ENCODE data around the gene CLSTN1. TPM values are rescaled to one million over a fixed set of nuclear protein-coding genes. Genes with fewer than 3 reads are reported as not detected.

The CLSTN1 gene
- total RNA-seq, 3 donors from 2014 or later: 166 to 275 (median 224) TPM

GRCh38 chr1:9759939-9760338 lies 63.8 kb downstream of the CLSTN1 start:
- intact Hi-C loops (cut with DNase I, micrococcal nuclease): no loop called here
- no peaks in the 10 kb centered on the region for H3K36me3 ChIP-seq (ENCODE audit: low read depth)
- DNase-seq (no peak), ATAC-seq (no peak)
- H3K9me3 ChIP-seq: no peaks in the 10 kb centered on the region
- H3K4me3 ChIP-seq: no peak overlapping the region
- TF ChIP-seq CTCF (IDR thresholded peaks at IDR 0.05): no peak
- no peaks in the 10 kb centered on the region for H3K4me1 ChIP-seq (ENCODE audit: low read depth)

- no peaks in the 10 kb centered on the region for H3K36me3 ChIP-seq (ENCODE audit: low read depth)
- H3K9me3 ChIP-seq: no peaks in the 10 kb centered on the region
- H3K4me1 ChIP-seq (ENCODE audit: low read depth): no peaks in the 10 kb centered on the region
- no peak overlapping the region for H3K4me3 ChIP-seq
- intact Hi-C loops (cut with DNase I, micrococcal nuclease): no loop called here
- DNase-seq: no peak
- no peak for ATAC-seq
- no peak for TF ChIP-seq CTCF (IDR thresholded peaks at IDR 0.05)
Measured at GRCh38 chr1:9758559-9759121, 65.1 kb downstream of the CLSTN1 start.

- no peak for TF ChIP-seq CTCF (IDR thresholded peaks at IDR 0.05)
- no peak for ATAC-seq
Measured at GRCh38 chr1:9755441-9755995, 68.2 kb downstream of the CLSTN1 start.

GRCh38 chr1:9753121-9753531 lies 70.6 kb downstream of the CLSTN1 start:
- Histone ChIP-seq H3K4me3 (no peak overlapping the region), H3K36me3 (ENCODE audit: low read depth) (peaks cover 4% of the 10 kb centered on the region), H3K9me3 (no peaks in the 10 kb centered on the region), H3K4me1 (ENCODE audit: low read depth) (no peaks in the 10 kb centered on the region)
- ATAC-seq (no peak), DNase-seq (no peak)
- intact Hi-C loops (cut with DNase I, micrococcal nuclease): no loop called here
- no peak for TF ChIP-seq CTCF (IDR thresholded peaks at IDR 0.05)

More at GRCh38 chr1:9755441-9755995, 68.2 kb downstream of the CLSTN1 start:
- Histone ChIP-seq H3K36me3 (ENCODE audit: low read depth) (no peaks in the 10 kb centered on the region), H3K4me1 (ENCODE audit: low read depth) (no peaks in the 10 kb centered on the region), H3K9me3 (no peaks in the 10 kb centered on the region), H3K4me3 (no peak overlapping the region)
- intact Hi-C loops (cut with DNase I, micrococcal nuclease): no loop called here
- no peak for DNase-seq

- no peaks in the 10 kb centered on the region for H3K9me3 ChIP-seq
- intact Hi-C loops (cut with DNase I, micrococcal nuclease): no loop called here
- no peak for TF ChIP-seq CTCF (IDR thresholded peaks at IDR 0.05)
- ATAC-seq (no peak), DNase-seq (no peak)
- no peak overlapping the region for H3K4me3 ChIP-seq
- peaks cover 4% of the 10 kb centered on the region for H3K36me3 ChIP-seq (ENCODE audit: low read depth)
- no peaks in the 10 kb centered on the region for H3K4me1 ChIP-seq (ENCODE audit: low read depth)
Measured at GRCh38 chr1:9751971-9752370, 71.8 kb downstream of the CLSTN1 start.
